ENCODE results near the gene C1QB.

- TF ChIP-seq, protein P1, sequence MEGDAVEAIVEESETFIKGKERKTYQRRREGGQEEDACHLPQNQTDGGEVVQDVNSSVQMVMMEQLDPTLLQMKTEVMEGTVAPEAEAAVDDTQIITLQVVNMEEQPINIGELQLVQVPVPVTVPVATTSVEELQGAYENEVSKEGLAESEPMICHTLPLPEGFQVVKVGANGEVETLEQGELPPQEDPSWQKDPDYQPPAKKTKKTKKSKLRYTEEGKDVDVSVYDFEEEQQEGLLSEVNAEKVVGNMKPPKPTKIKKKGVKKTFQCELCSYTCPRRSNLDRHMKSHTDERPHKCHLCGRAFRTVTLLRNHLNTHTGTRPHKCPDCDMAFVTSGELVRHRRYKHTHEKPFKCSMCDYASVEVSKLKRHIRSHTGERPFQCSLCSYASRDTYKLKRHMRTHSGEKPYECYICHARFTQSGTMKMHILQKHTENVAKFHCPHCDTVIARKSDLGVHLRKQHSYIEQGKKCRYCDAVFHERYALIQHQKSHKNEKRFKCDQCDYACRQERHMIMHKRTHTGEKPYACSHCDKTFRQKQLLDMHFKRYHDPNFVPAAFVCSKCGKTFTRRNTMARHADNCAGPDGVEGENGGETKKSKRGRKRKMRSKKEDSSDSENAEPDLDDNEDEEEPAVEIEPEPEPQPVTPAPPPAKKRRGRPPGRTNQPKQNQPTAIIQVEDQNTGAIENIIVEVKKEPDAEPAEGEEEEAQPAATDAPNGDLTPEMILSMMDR (IDR thresholded peaks at IDR 0.05), result no peak
- TF ChIP-seq POLR2A (IDR thresholded peaks at IDR 0.05), result no peak
These were observed 55.7 kb downstream of the C1QB start for GRCh38 chr1:22708777-22709176.

Data from right lobe of liver (tissue), 4 donors.